ENCODE data around the gene AP5M1. TPM values are rescaled to one million over a fixed set of nuclear protein-coding genes. Genes with fewer than 3 reads are reported as not detected.

AP5M1 gene
- total RNA-seq, 2 donors from 2014 or later: 26.2 to 28.2 TPM

GRCh38 chr14:57259672-57260071, 9.1 kb upstream of the AP5M1 start:
- no peak for ATAC-seq (ENCODE audit: insufficient number of reproducible peaks, low FRiP score, low read depth)
- Histone ChIP-seq H3K36me3 (no peaks in the 10 kb centered on the region), H3K9me3 (no peaks in the 10 kb centered on the region), H3K27me3 (replicated peaks; ENCODE audit: insufficient read depth) (no peaks in the 10 kb centered on the region), H3K27ac (no peak overlapping the region), H3K4me3 (no peak overlapping the region), H3K4me1 (ENCODE audit: control insufficient read depth in 1 of 2, low read depth in 2 of 2) (peaks cover 0 to 3% of the 10 kb centered on the region in 2 donors)
- no peak for DNase-seq (ENCODE audit: low spot score)
- TF ChIP-seq, protein P1, sequence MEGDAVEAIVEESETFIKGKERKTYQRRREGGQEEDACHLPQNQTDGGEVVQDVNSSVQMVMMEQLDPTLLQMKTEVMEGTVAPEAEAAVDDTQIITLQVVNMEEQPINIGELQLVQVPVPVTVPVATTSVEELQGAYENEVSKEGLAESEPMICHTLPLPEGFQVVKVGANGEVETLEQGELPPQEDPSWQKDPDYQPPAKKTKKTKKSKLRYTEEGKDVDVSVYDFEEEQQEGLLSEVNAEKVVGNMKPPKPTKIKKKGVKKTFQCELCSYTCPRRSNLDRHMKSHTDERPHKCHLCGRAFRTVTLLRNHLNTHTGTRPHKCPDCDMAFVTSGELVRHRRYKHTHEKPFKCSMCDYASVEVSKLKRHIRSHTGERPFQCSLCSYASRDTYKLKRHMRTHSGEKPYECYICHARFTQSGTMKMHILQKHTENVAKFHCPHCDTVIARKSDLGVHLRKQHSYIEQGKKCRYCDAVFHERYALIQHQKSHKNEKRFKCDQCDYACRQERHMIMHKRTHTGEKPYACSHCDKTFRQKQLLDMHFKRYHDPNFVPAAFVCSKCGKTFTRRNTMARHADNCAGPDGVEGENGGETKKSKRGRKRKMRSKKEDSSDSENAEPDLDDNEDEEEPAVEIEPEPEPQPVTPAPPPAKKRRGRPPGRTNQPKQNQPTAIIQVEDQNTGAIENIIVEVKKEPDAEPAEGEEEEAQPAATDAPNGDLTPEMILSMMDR (IDR thresholded peaks at IDR 0.05): no peak

- ATAC-seq (ENCODE audit: insufficient number of reproducible peaks, low FRiP score, low read depth): no peak
- H3K27ac ChIP-seq: no peak overlapping the region
- H3K4me3 ChIP-seq: no peak overlapping the region
Observed at GRCh38 chr14:57261604-57262003, 7.2 kb upstream of the AP5M1 start.

DNA sequence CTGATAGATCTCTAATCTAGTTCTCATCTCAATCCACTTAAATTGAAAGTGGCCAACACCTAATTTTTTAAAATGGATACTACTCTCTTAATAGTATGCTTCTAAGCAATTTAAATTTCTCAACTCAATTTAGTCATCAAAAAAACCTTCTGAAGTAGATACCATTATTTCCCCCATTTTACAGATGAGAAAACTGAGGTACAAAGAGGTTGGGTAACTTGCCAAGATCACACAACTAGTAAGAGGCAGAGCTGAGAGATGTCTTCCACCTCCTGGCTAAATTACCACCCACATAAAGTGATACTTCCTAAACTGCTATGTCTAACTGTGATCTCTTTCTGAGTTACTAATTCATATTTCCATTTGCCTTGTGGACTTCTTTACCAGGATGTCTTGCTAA, 6.7 kb upstream of the AP5M1 start:
- TF ChIP-seq, protein P1 (IDR thresholded peaks at IDR 0.05): no peak
- no peaks in the 10 kb centered on the region for H3K27me3 ChIP-seq (replicated peaks; ENCODE audit: insufficient read depth)
- H3K27ac ChIP-seq: no peak overlapping the region
- no peaks in the 10 kb centered on the region for H3K36me3 ChIP-seq
- DNase-seq (ENCODE audit: low spot score): no peak
- no peak for ATAC-seq (ENCODE audit: insufficient number of reproducible peaks, low FRiP score, low read depth)
- no peak overlapping the region for H3K4me3 ChIP-seq
- peaks cover 3 to 8% of the 10 kb centered on the region in 2 donors for H3K4me1 ChIP-seq (ENCODE audit: control insufficient read depth in 1 of 2, low read depth in 2 of 2)
- H3K9me3 ChIP-seq: no peaks in the 10 kb centered on the region

More at GRCh38 chr14:57261604-57262003, 7.2 kb upstream of the AP5M1 start:
- Histone ChIP-seq H3K4me1 (ENCODE audit: control insufficient read depth in 1 of 2, low read depth in 2 of 2) (peaks cover 3 to 4% of the 10 kb centered on the region in 2 donors), H3K36me3 (no peaks in the 10 kb centered on the region), H3K9me3 (no peaks in the 10 kb centered on the region), H3K27me3 (replicated peaks; ENCODE audit: insufficient read depth) (no peaks in the 10 kb centered on the region)
- TF ChIP-seq, protein P1 (IDR thresholded peaks at IDR 0.05): no peak
- DNase-seq (ENCODE audit: low spot score): no peak

- TF ChIP-seq, protein P1 (IDR thresholded peaks at IDR 0.05): no peak
- ATAC-seq (ENCODE audit: insufficient number of reproducible peaks, low FRiP score, low read depth) (no peak), DNase-seq (ENCODE audit: low spot score) (no peak)
- Histone ChIP-seq H3K27ac (no peak overlapping the region), H3K4me3 (no peak overlapping the region), H3K9me3 (no peaks in the 10 kb centered on the region), H3K4me1 (ENCODE audit: control insufficient read depth in 1 of 2, low read depth in 2 of 2) (peaks cover 19 to 23% of the 10 kb centered on the region in 2 donors), H3K27me3 (replicated peaks; ENCODE audit: insufficient read depth) (no peaks in the 10 kb centered on the region), H3K36me3 (no peaks in the 10 kb centered on the region)
Observed at GRCh38 chr14:57266065-57266464, 2.7 kb upstream of the AP5M1 start.

- no peak overlapping the region for H3K4me3 ChIP-seq
- no peak for ATAC-seq (ENCODE audit: insufficient number of reproducible peaks, low FRiP score, low read depth)
- TF ChIP-seq, protein P1 (IDR thresholded peaks at IDR 0.05): no peak
- H3K36me3 ChIP-seq: peaks cover 5% of the 10 kb centered on the region
- H3K27me3 ChIP-seq (replicated peaks; ENCODE audit: insufficient read depth): no peaks in the 10 kb centered on the region
- no peaks in the 10 kb centered on the region for H3K9me3 ChIP-seq
- peaks cover 14 to 20% of the 10 kb centered on the region in 2 donors for H3K4me1 ChIP-seq (ENCODE audit: control insufficient read depth in 1 of 2, low read depth in 2 of 2)
- no peak overlapping the region for H3K27ac ChIP-seq
- DNase-seq (ENCODE audit: low spot score): no peak
Observed at GRCh38 chr14:57273236-57273635, 4.5 kb downstream of the AP5M1 start.
